HS-27A (cell line): ENCODE results near the gene PPP6R2.

Experiments
- DNase-seq: peaks from one replicate; pipeline ENCODE4 v3.0.0-alpha.2; 2012; ENCODE audit warnings: low read depth, missing footprints

Gene PPP6R2

GRCh38 chr22:50468626-50469025, 125.5 kb downstream of the PPP6R2 start:
- no peak for DNase-seq

GRCh38 chr22:50469377-50470305, 126.5 kb downstream of the PPP6R2 start:
- DNase-seq: peak; percentile 8

GRCh38 chr22:50470491-50470890, 127.4 kb downstream of the PPP6R2 start:
- DNase-seq: no peak

- no peak for DNase-seq
Observed at GRCh38 chr22:50471197-50471847, 128.2 kb downstream of the PPP6R2 start.

- no peak for DNase-seq
Observed at GRCh38 chr22:50471962-50472361, 128.8 kb downstream of the PPP6R2 start.

- DNase-seq: no peak
Observed at GRCh38 chr22:50473088-50473487, 130.0 kb downstream of the PPP6R2 start.

- no peak for DNase-seq
Observed at GRCh38 chr22:50473855-50474671, 130.9 kb downstream of the PPP6R2 start.

DNA sequence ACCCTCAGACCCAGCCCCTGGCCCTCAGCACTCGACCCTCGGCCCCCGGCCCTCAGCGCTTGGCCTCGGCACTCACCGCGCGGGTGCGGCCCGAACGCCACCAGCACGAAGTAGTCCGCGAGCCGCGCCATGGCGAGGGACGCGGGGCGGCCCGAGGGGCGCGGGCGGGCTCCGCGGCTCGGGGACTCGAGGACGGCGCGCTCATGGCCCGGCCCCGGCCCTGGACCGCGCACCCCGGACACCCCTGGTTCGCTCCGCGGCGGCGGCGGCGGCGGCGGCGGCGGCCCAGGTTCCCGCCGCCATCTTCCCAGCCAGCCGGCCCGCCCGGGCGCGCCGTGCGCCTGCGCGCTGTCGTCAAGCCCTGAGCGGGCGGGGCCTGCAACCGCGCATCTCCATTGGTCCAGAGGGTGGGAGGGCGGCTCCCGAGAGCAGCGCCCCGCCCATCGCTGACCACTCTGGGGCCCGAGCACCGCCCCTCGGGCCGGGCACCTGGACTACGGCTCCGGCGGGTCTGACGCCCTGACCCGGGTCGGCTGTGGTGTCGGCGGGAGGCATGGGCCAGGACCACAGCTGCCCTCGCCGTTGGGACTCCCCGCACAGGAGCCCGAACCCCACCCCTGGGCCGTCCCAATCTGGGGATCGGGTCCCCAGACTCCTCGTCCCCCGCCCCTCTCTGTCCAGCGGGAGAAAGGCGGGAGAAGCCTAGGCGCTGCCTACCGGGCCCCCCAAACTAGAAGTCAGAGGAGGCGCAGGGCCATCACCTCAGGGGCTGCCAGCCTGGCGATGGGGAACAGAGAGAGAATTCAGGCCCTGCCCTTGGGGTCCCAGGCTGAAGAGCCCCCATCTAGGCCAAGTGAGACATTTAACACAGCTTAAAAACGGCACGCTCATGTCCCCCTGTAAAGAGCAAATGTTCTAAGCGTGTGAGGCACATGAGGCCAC, 131.9 kb downstream of the PPP6R2 start, which contains the start of gene SBF1:
SBF1 (minus strand) TSS at position 326 of the 942 bp plus-strand sequence; CDS start at position 131, 195 bp downstream.
- DNase-seq: peak; percentile 43

DNA sequence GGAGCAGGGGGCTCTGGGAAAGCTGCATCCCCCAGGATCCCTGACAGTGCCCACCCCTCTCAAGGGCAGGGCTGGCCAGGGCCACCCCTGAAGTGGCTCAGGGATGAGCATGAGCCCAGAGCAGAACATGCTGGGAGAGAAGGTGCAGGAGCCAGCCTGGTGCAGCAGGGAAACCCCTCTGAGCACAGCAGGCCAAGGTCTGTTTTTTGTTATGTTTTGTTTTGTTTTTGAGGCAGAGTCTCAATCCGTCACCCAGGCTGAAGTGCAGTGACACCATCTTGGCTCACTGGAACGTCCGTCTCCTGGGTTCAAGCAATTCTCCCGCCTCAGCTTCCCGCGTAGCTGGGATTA, 132.5 kb downstream of the PPP6R2 start:
- no peak for DNase-seq

GRCh38 chr22:50476868-50477267, 133.7 kb downstream of the PPP6R2 start:
- no peak for DNase-seq

DNA sequence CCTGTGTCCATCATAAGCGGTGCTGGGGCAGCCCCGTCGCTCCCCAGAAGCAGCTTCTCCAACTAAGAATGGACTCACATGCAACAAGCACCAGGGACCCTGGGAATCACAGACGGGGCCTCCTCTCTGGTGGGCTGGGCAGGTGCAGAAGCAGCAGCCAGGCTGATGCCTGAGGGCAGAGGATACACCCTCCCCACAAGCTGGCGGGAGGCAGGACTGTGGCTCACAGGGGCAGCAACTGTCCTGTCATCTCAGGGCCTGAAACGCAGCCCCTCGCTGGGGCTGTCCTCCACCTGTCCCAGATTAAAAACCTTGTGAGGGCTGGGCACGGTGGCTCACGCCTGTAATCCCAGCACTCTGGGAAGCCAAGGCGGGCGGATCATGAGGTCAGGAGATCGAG, 134.8 kb downstream of the PPP6R2 start:
- no peak for DNase-seq

- DNase-seq: no peak
Observed at GRCh38 chr22:50479721-50480120, 136.6 kb downstream of the PPP6R2 start.

DNA sequence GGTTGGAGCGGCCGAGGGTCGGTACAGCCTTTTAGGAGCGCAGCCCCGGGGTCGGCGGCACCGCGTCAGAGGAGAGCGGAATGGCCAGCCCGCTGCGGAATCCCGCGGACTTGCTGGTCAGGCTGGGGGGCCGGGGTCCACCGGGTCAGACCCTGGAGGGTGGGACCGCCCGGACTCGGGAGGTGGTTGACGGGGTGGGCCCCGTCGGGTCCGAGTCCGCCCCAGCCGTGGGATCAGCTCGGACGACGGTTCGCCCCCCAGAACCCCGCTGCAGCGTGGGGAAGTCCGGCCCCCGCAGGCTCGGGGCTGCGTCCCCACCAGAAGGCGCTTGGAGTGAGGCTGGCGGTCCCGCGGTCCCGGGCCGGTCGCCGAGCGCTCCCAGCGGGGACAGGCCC, 137.9 kb downstream of the PPP6R2 start:
- no peak for DNase-seq

DNA sequence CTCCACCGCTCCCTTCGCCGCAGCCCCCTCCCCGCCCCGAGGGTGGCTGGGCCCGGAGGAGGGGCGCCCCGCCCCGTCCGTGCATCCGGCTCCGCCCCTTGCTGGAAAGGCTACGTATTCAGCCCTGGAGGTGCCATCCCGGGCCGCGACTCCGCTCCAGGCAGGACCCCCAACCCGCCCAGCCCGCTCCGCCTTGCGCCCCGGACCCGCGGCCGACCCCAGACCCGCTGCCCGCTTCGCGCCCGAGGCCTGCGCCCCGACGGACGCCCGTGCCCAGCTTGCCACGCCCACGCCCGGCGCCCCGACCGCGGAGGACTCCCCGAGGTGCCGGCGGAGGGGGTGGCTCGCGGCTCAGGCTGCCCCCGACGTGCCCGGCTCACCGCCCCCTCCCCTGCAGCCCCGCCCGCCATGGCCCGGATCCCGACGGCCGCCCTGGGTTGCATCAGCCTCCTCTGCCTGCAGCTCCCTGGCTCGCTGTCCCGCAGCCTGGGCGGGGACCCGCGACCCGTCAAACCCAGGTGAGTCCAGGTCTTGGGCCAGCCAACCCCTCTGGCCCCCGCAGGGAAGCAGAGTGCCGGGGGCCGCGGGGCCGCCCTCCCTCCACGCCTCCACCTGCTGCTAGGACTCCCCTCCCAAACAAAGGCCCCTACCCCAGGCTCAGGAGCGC, 138.4 kb downstream of the PPP6R2 start, which contains the start of gene ADM2:
ADM2 (plus strand) TSS at position 104 of the 667 bp plus-strand sequence; CDS start at position 409, 305 bp downstream.
- no peak for DNase-seq

GRCh38 chr22:50482107-50483074, 139.3 kb downstream of the PPP6R2 start:
- DNase-seq: no peak

DNA sequence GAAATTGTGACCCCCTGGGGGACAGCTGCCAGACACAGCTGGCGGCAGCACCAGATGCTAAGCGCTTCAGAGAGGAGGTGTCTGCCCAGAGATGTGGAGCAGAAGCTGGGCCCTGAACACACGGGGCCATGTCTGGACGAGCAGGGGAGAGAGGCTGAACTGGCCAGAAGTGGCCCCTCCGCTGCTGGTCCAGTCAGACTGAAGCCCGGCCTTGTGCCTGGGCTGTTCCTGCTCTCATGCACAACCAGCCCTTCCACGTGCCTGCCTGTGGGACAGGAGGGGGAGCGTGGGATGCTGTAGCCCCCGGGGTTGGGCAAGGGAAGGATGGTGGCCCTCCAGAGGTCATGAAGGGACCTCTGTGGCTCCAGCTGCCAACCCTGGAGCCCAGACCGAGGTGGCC, 140.0 kb downstream of the PPP6R2 start:
- no peak for DNase-seq

DNA sequence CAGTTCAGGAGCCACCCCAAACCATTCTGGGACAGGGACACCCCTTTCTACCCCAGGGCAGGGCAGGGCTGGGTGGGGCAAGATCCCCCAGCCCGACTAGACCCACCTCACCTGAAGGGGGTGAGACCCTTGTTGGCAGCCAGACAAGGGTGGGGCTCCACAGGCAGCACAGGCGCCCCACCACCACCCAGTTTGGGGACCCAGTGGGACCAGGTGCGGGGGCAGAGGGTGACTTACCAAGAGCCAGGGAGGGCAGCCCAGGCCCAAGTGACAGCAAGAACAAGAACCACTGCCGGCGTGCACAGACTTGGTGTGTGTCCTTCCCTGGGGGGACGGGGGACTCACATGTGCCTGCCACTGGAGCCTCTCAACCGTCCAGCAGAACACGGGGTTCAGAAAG, 140.4 kb downstream of the PPP6R2 start:
- no peak for DNase-seq

DNA sequence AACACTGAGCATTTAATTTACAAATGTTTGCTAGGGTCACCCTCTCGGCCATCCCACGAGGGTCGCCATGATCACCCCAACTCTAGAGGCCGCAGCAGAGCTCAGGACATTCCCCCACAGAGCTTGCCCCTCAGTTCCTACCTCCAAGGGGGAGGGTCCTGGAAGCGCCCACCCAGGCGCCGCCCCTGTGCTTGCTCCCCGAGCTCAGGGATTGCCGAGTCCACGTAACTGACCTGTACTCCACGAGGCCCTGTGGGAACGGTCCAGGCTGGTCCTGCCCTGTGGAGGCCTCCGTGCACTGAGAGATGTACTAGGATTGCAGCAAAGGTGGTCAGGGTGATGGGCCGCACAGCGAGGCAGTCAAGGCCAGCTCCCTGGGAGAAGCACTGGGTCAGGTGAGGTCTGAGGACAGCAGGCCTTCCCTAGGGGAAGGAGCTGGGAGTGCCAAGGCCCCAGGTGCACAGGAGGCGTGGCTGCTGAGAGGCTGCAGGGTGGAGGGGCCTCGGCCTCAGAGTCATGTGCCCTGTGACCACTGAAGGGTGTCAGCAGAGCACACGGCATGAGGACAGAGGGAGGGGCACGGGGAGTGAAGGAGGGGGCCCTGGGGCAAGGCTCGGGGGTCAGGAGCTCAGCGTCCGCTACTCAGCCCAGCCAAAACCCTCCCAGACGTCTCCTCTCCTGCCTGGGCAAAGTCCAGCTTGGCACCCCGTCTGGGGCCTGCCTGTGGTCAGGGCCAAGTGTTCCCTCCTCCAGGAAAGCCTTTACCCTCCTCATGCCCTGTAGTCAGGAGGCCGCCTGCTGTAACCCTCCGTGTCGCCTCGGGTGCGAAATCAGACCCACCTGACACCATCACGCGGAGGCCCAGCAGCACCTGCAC, 141.1 kb downstream of the PPP6R2 start:
- DNase-seq: no peak
